Adipose tissue (tissue), 3 donors: ENCODE data around the gene OIP5. TPM values are rescaled to one million over a fixed set of nuclear protein-coding genes. Genes with fewer than 3 reads are reported as not detected.
"Not testable (repeated sequence)": the region's sequence is repeated elsewhere in the genome, so short reads cannot be mapped to it uniquely, and the experiment has no call there.

Experiments
- H3K27ac ChIP-seq: one replicate; pipeline ENCODE4 v1.5.1; 2013; ENCODE audit warnings: low read depth, low read length
- WGBS, 3 donors: extraction: QIAGEN DNeasy Blood & Tissue Kit; methylation state at CpG; one replicate each; pipeline ENCODE4 v1.1.7; 2013; 5-methylcytosine and 5-hydroxymethylcytosine counted together
- polyA plus RNA-seq, 3 donors: library from polyadenylated mRNA; stranded (reverse); fragments of 200-250 nt; gene quantifications; one replicate each; pipeline ENCODE4 v1.2.3, GENCODE V29; 2013
- donor health status: healthy with polysubstance abuse.
- donor health status: Bipolar disorder and iron deficiency.
- donor health status: healthy.

The OIP5 gene
- under 1 TPM in 2 of 3 donors, not detected in 1; 0.39 to 0.48 TPM for polyA plus RNA-seq

- WGBS, 3 donors: 0% methylated on average over 64 of the region's 64 CpGs
- no peak within 1 kb of the TSS for H3K27ac ChIP-seq
Observed at GRCh38 chr15:41332194-41333025, at the start of gene OIP5, which contains the start of gene NUSAP1. TSS of gene OIP5 (minus strand) at chr15:41332591. CDS start at chr15:41332561, 30 bp downstream. TSS of gene NUSAP1 (plus strand) at chr15:41332881. CDS start at chr15:41332958, 77 bp downstream.

GRCh38 chr15:41377978-41378377 lies 45.6 kb upstream of the OIP5 start:
- WGBS, 3 donors: 96 to 100% (median 100%) methylated on average over 4 of the region's 4 CpGs
- no peak overlapping the region for H3K27ac ChIP-seq

GRCh38 chr15:41367418-41367817 lies 35.0 kb upstream of the OIP5 start:
- no peak overlapping the region for H3K27ac ChIP-seq
- 92 to 96% (median 96%) methylated on average over 3 of the region's 3 CpGs for WGBS, 3 donors

- no peak overlapping the region for H3K27ac ChIP-seq
- WGBS, 3 donors: 96 to 97% (median 96%) methylated on average over 10 of the region's 10 CpGs
Observed at GRCh38 chr15:41354371-41354770, 22.0 kb upstream of the OIP5 start.

- 32 to 81% (median 75%) methylated on average over 10 of the region's 10 CpGs for WGBS, 3 donors
Observed at GRCh38 chr15:41350057-41350717, 17.8 kb upstream of the OIP5 start.

GRCh38 chr15:41347236-41347635 lies 14.8 kb upstream of the OIP5 start:
- no peak overlapping the region for H3K27ac ChIP-seq
- 81 to 95% (median 86%) methylated on average over 5 of the region's 5 CpGs for WGBS, 3 donors

More at GRCh38 chr15:41350057-41350717, 17.8 kb upstream of the OIP5 start:
- H3K27ac ChIP-seq: no peak overlapping the region

- WGBS, 3 donors: 82 to 88% (median 83%) methylated on average over 4 of the region's 4 CpGs
- H3K27ac ChIP-seq: no peak overlapping the region
Observed at GRCh38 chr15:41341519-41341918, 9.1 kb upstream of the OIP5 start.

GRCh38 chr15:41340189-41340695 lies 7.9 kb upstream of the OIP5 start:
- WGBS, 3 donors: 93 to 98% (median 94%) methylated on average over 5 of the region's 5 CpGs

GRCh38 chr15:41337631-41338522 lies 5.5 kb upstream of the OIP5 start:
- WGBS, 3 donors: 82 to 90% (median 83%) methylated on average over 13 of the region's 13 CpGs
- no peak overlapping the region for H3K27ac ChIP-seq

More at GRCh38 chr15:41340189-41340695, 7.9 kb upstream of the OIP5 start:
- no peak overlapping the region for H3K27ac ChIP-seq

- H3K27ac ChIP-seq: no peak overlapping the region
- 97 to 98% (median 98%) methylated on average over 6 of the region's 6 CpGs for WGBS, 3 donors
Observed at GRCh38 chr15:41337047-41337446, 4.7 kb upstream of the OIP5 start.

GRCh38 chr15:41336549-41336948 lies 4.2 kb upstream of the OIP5 start:
- WGBS, 3 donors: 90 to 92% (median 91%) methylated on average over 4 of the region's 4 CpGs
- no peak overlapping the region for H3K27ac ChIP-seq

GRCh38 chr15:41334293-41335120 lies 2.1 kb upstream of the OIP5 start:
- 83 to 88% (median 87%) methylated on average over 12 of the region's 12 CpGs for WGBS, 3 donors
- no peak overlapping the region for H3K27ac ChIP-seq

GRCh38 chr15:41333026-41333562 lies 703 bp upstream of the OIP5 start:
- no peak overlapping the region for H3K27ac ChIP-seq
- 0 to 2% (median 1%) methylated on average over 26 of the region's 26 CpGs for WGBS, 3 donors

GRCh38 chr15:41331833-41332193 lies 578 bp downstream of the OIP5 start:
- WGBS, 3 donors: 2 to 4% (median 2%) methylated on average over 14 of the region's 14 CpGs
- no peak overlapping the region for H3K27ac ChIP-seq

GRCh38 chr15:41331281-41331680 lies 1.1 kb downstream of the OIP5 start:
- WGBS, 3 donors: 68 to 84% (median 75%) methylated on average over 6 of the region's 6 CpGs
- no peak overlapping the region for H3K27ac ChIP-seq

GRCh38 chr15:41323611-41324010 lies 8.8 kb downstream of the OIP5 start:
- 94 to 96% (median 95%) methylated on average over 1 of the region's 1 CpG for WGBS, 3 donors
- no peak overlapping the region for H3K27ac ChIP-seq

GRCh38 chr15:41320805-41321330 lies 11.5 kb downstream of the OIP5 start:
- 96 to 99% (median 99%) methylated on average over 18 to 38 of the region's 39 CpGs for WGBS, 3 donors
- not testable (repeated sequence) for H3K27ac ChIP-seq
